ENCODE measurements around the gene TNFRSF18. TPM values are rescaled to one million over a fixed set of nuclear protein-coding genes. Genes with fewer than 3 reads are reported as not detected.

The TNFRSF18 gene
- total RNA-seq, 1 donor = not detected

GRCh38 chr1:1231400-1232207 is 25.2 kb upstream of the TNFRSF18 start, which contains the start of gene SDF4:
TSS of gene SDF4 (minus strand) at chr1:1232001. CDS start at chr1:1228772, 3,229 bp downstream.
- Histone ChIP-seq H3K4me2 (ENCODE audit: insufficient read depth, low read length) (peak within 1 kb of the TSS; percentile 100), H4K20me1 (ENCODE audit: insufficient read depth, low read length) (peaks cover 36% of the 10 kb centered on the region), H3K4me1 (ENCODE audit: insufficient read depth, low read length) (peaks cover 13% of the 10 kb centered on the region), H2AFZ (ENCODE audit: low read length) (peak within 1 kb of the TSS; percentile 87), H3K9me3 (ENCODE audit: low read depth, low read length) (no peaks in the 10 kb centered on the region), H3K4me3 (ENCODE audit: insufficient read depth, low read length) (peak within 1 kb of the TSS; percentile 91), H3K79me2 (ENCODE audit: insufficient read depth, low read length) (peaks cover 69% of the 10 kb centered on the region), H3K27me3 (ENCODE audit: insufficient read depth, low read length) (no peaks in the 10 kb centered on the region), H3K36me3 (ENCODE audit: insufficient read depth, low read length) (peaks cover 12% of the 10 kb centered on the region), H3K27ac (ENCODE audit: low read depth, low read length) (peak within 1 kb of the TSS; percentile 80)
- no peak for TF ChIP-seq CTCF (IDR thresholded peaks at IDR 0.05; ENCODE audit: extremely low read depth, low read depth, low read length)
- peak; percentile 100 for DNase-seq (ENCODE audit: insufficient read length, low spot score, missing footprints)

GRCh38 chr1:1230656-1231399 is 24.4 kb upstream of the TNFRSF18 start:
- peak; percentile 100 for DNase-seq (ENCODE audit: insufficient read length, low spot score, missing footprints)
- no peaks in the 10 kb centered on the region for H3K9me3 ChIP-seq (ENCODE audit: low read depth, low read length)
- H4K20me1 ChIP-seq (ENCODE audit: insufficient read depth, low read length) = peaks cover 44% of the 10 kb centered on the region
- H3K4me2 ChIP-seq (ENCODE audit: insufficient read depth, low read length) = peak overlapping the region; percentile 100
- H3K36me3 ChIP-seq (ENCODE audit: insufficient read depth, low read length) = peaks cover 12% of the 10 kb centered on the region
- peak overlapping the region; percentile 91 for H3K4me3 ChIP-seq (ENCODE audit: insufficient read depth, low read length)
- peak overlapping the region; percentile 80 for H3K27ac ChIP-seq (ENCODE audit: low read depth, low read length)
- peak; percentile 49 for TF ChIP-seq CTCF (IDR thresholded peaks at IDR 0.05; ENCODE audit: extremely low read depth, low read depth, low read length)
- no peaks in the 10 kb centered on the region for H3K27me3 ChIP-seq (ENCODE audit: insufficient read depth, low read length)
- H3K79me2 ChIP-seq (ENCODE audit: insufficient read depth, low read length) = peaks cover 76% of the 10 kb centered on the region
- H2AFZ ChIP-seq (ENCODE audit: low read length) = peak overlapping the region; percentile 87
- H3K4me1 ChIP-seq (ENCODE audit: insufficient read depth, low read length) = peaks cover 13% of the 10 kb centered on the region

GRCh38 chr1:1229770-1230169 is 23.4 kb upstream of the TNFRSF18 start:
- no peaks in the 10 kb centered on the region for H3K27me3 ChIP-seq (ENCODE audit: insufficient read depth, low read length)
- H3K4me3 ChIP-seq (ENCODE audit: insufficient read depth, low read length) = no peak overlapping the region
- no peaks in the 10 kb centered on the region for H3K9me3 ChIP-seq (ENCODE audit: low read depth, low read length)
- peaks cover 13% of the 10 kb centered on the region for H3K4me1 ChIP-seq (ENCODE audit: insufficient read depth, low read length)
- TF ChIP-seq CTCF (IDR thresholded peaks at IDR 0.05; ENCODE audit: extremely low read depth, low read depth, low read length) = no peak
- DNase-seq (ENCODE audit: insufficient read length, low spot score, missing footprints) = no peak
- no peak overlapping the region for H2AFZ ChIP-seq (ENCODE audit: low read length)
- no peak overlapping the region for H3K27ac ChIP-seq (ENCODE audit: low read depth, low read length)
- H3K4me2 ChIP-seq (ENCODE audit: insufficient read depth, low read length) = peak overlapping the region; percentile 7
- peaks cover 12% of the 10 kb centered on the region for H3K36me3 ChIP-seq (ENCODE audit: insufficient read depth, low read length)
- H4K20me1 ChIP-seq (ENCODE audit: insufficient read depth, low read length) = peaks cover 50% of the 10 kb centered on the region
- peaks cover 87% of the 10 kb centered on the region for H3K79me2 ChIP-seq (ENCODE audit: insufficient read depth, low read length)
